IMR-90 (cell line): ENCODE results near the gene FRMD6. TPM values are rescaled to one million over a fixed set of nuclear protein-coding genes. Genes with fewer than 3 reads are reported as not detected.
A peak's percentile ranks its signal among the peaks of the same experiment; 100 is the strongest.

Source experiments
- ATAC-seq: fragments of 200-7000 bp; cut with Tn5 transposase; 2 replicates; pipeline ENCODE4 v1.9.1; 2020; ENCODE audit warnings: low read depth, mild to moderate bottlenecking, moderate library complexity
- BruUV-seq: library from RNA; stranded (reverse); fragments of 400-500 nt; replicated peaks from 2 replicates; lab custom pipeline; 2021; lab: Mats Ljungman, UMichigan
- CTCF ChIA-PET: fragments of 300-600 bp; formaldehyde crosslinking; extraction: SDS; loops from one replicate; lab custom pipeline; 2021; ENCODE audit warnings: antibody characterized with exemption; lab: Yijun Ruan, JAX
- POLR2A ChIA-PET: fragments of 300-600 bp; sonication (Branson Sonifier 250); formaldehyde crosslinking; loops from one replicate; lab custom pipeline; 2022; ENCODE audit warnings: antibody characterized with exemption; ENCODE audit not compliant: unreplicated experiment; lab: Charles Lee
- DNase-seq: peaks from one replicate; pipeline ENCODE4 v3.0.0; 2013
- H2AFZ ChIP-seq: replicated peaks from 2 replicates; pipeline ENCODE3; 2013; ENCODE audit warnings: low read length, mild to moderate bottlenecking; ENCODE audit not compliant: poor library complexity
- H2AK5ac ChIP-seq: 2 replicates; pipeline ENCODE4 v1.6.1; 2013; ENCODE audit warnings: low read depth, low read length, inconsistent platforms
- H2AK9ac ChIP-seq: replicated peaks from 2 replicates; pipeline ENCODE3; 2013; ENCODE audit warnings: mild to moderate bottlenecking, low read depth, low read length, moderate library complexity; ENCODE audit not compliant: poor library complexity
- H2BK120ac ChIP-seq: 2 replicates; pipeline ENCODE4 v1.6.1; 2013; ENCODE audit warnings: low read depth, low read length, inconsistent platforms
- H2BK15ac ChIP-seq: 3 replicates; pipeline ENCODE4 v1.6.1; 2013; ENCODE audit warnings: low read depth, low read length, inconsistent platforms
- H2BK20ac ChIP-seq: 2 replicates; pipeline ENCODE4 v1.6.1; 2013; ENCODE audit warnings: low read depth, mild to moderate bottlenecking, inconsistent platforms, low read length, moderate library complexity
- H2BK5ac ChIP-seq: 2 replicates; pipeline ENCODE4 v1.6.1; 2013; ENCODE audit warnings: mild to moderate bottlenecking, low read depth, low read length, inconsistent platforms; ENCODE audit not compliant: poor library complexity, severe bottlenecking
- H3K14ac ChIP-seq: replicated peaks from 2 replicates; pipeline ENCODE4 v1.6.1; 2013; ENCODE audit warnings: low read depth, low read length, inconsistent platforms
- H3K18ac ChIP-seq: 2 replicates; pipeline ENCODE4 v1.6.1; 2013; ENCODE audit warnings: low read depth, low read length, control low read depth
- H3K23ac ChIP-seq: 2 replicates; pipeline ENCODE4 v1.6.1; 2013; ENCODE audit warnings: low read depth, low read length, inconsistent platforms
- H3K27ac ChIP-seq: 2 replicates; pipeline ENCODE4 v1.5.1; 2013; ENCODE audit warnings: mild to moderate bottlenecking, control low read depth, low read length; ENCODE audit not compliant: insufficient read depth
- H3K27me3 ChIP-seq: 2 replicates; pipeline ENCODE4 v1.6.1; 2013; ENCODE audit warnings: low read length; ENCODE audit not compliant: control insufficient read depth, insufficient read depth
- H3K36me3 ChIP-seq: 2 replicates; pipeline ENCODE4 v1.6.1; 2013; ENCODE audit warnings: low read length, mixed read lengths; ENCODE audit not compliant: control insufficient read depth, insufficient read depth
- H3K4ac ChIP-seq: 2 replicates; pipeline ENCODE4 v1.6.1; 2013; ENCODE audit warnings: low read depth, low read length, inconsistent platforms
- H3K4me1 ChIP-seq: 2 replicates; pipeline ENCODE4 v1.6.1; 2013; ENCODE audit warnings: low read length, mixed read lengths; ENCODE audit not compliant: control insufficient read depth, insufficient read depth
- H3K4me2 ChIP-seq: 2 replicates; pipeline ENCODE4 v1.6.1; 2013; ENCODE audit warnings: low read depth, mild to moderate bottlenecking, control low read depth, low read length, moderate library complexity
- H3K4me3 ChIP-seq: 2 replicates; pipeline ENCODE4 v1.5.1; 2013; ENCODE audit warnings: low read depth, mild to moderate bottlenecking, control low read depth, low read length, moderate library complexity; ENCODE audit not compliant: insufficient read depth
- H3K56ac ChIP-seq: 2 replicates; pipeline ENCODE4 v1.6.1; 2013; ENCODE audit warnings: low read length, inconsistent platforms; ENCODE audit not compliant: insufficient read depth; ENCODE audit errors: extremely low read depth
- H3K79me1 ChIP-seq, 2 experiments: 2 replicates each; pipeline ENCODE4 v1.6.1; 2013; ENCODE audit warnings: low read length in 2 of 2, inconsistent platforms in 1 of 2, low read depth in 1 of 2
- H3K9ac ChIP-seq: 2 replicates; pipeline ENCODE4 v1.6.1; 2013; ENCODE audit warnings: low read depth, low read length, control low read depth
- H3K9me1 ChIP-seq: 2 replicates; pipeline ENCODE4 v1.6.1; 2013; ENCODE audit warnings: low read length, inconsistent platforms; ENCODE audit not compliant: insufficient read depth
- H3K9me3 ChIP-seq: 2 replicates; pipeline ENCODE4 v1.6.1; 2013; ENCODE audit warnings: low read length; ENCODE audit not compliant: control insufficient read depth, insufficient read depth
- H4K20me1 ChIP-seq: 2 replicates; pipeline ENCODE4 v1.6.1; 2013; ENCODE audit warnings: low read length, inconsistent platforms; ENCODE audit not compliant: insufficient read depth
- H4K5ac ChIP-seq: 2 replicates; pipeline ENCODE4 v1.6.1; 2013; ENCODE audit warnings: mild to moderate bottlenecking, low read depth, low read length, control low read depth
- H4K8ac ChIP-seq, 2 experiments: 2 replicates each; pipeline ENCODE4 v1.6.1; 2013; ENCODE audit warnings: low read depth in 2 of 2, low read length in 2 of 2, control low read depth in 1 of 2, inconsistent platforms in 1 of 2
- H4K91ac ChIP-seq: 2 replicates; pipeline ENCODE4 v1.6.1; 2013; ENCODE audit warnings: low read depth, low read length, inconsistent platforms; ENCODE audit not compliant: insufficient read depth
- BHLHE40 ChIP-seq: fragments of 150-350 bp; IDR thresholded peaks from 2 replicates; pipeline ENCODE4 v1.6.1; 2016; ENCODE audit warnings: mild to moderate bottlenecking, low read depth, low read length
- CEBPB ChIP-seq: IDR thresholded peaks from 2 replicates; pipeline ENCODE4 v1.6.1; 2012; ENCODE audit warnings: low read depth, low read length, improper control_type of control experiment
- MAFK ChIP-seq: IDR thresholded peaks from 2 replicates; pipeline ENCODE4 v1.6.1; 2012; ENCODE audit warnings: low read depth, low read length, improper control_type of control experiment
- MAZ ChIP-seq: IDR thresholded peaks from 2 replicates; pipeline ENCODE4 v1.6.1; 2012; ENCODE audit warnings: low read depth, mild to moderate bottlenecking, low read length, improper control_type of control experiment, moderate library complexity, borderline replicate concordance
- MXI1 ChIP-seq: IDR thresholded peaks from 2 replicates; pipeline ENCODE4 v1.6.1; 2012; ENCODE audit warnings: low read depth, mild to moderate bottlenecking, low read length, moderate library complexity, borderline replicate concordance
- NFE2L2 ChIP-seq: fragments of 150-350 bp; IDR thresholded peaks from 2 replicates; pipeline ENCODE4 v1.6.1; 2016; ENCODE audit warnings: low read depth, mild to moderate bottlenecking, low read length
- RAD21 ChIP-seq: IDR thresholded peaks from 2 replicates; pipeline ENCODE4 v1.6.1; 2012; ENCODE audit warnings: low read length, improper control_type of control experiment
- RCOR1 ChIP-seq: IDR thresholded peaks from 2 replicates; pipeline ENCODE4 v1.6.1; 2012; ENCODE audit warnings: mild to moderate bottlenecking, low read length, improper control_type of control experiment; ENCODE audit not compliant: insufficient replicate concordance
- RFX5 ChIP-seq: IDR thresholded peaks from 2 replicates; pipeline ENCODE4 v1.8.0; 2012; ENCODE audit warnings: low read depth, mild to moderate bottlenecking, low read length, moderate library complexity
- WGBS, 2 experiments: methylation state at CpG; one replicate each; pipeline versions ENCODE4 v1.1.5 to v1.1.7; 2013; ENCODE audit warnings: missing lambda C conversion rate in 2 of 2; ENCODE audit not compliant: insufficient read length in 1 of 2; ENCODE audit errors: extremely low coverage in 2 of 2; 5-methylcytosine and 5-hydroxymethylcytosine counted together
- dilution Hi-C: fragments of 300-500 bp; cut with HindIII; formaldehyde crosslinking; loops from one replicate; pipeline ENCODE4 v1.14.3; 2018; ENCODE audit warnings: low sequenced_read_pairs; ENCODE audit not compliant: unreplicated experiment
- in situ Hi-C: fragments of 300-500 bp; cut with MboI; formaldehyde crosslinking; loops from 3 replicates; pipeline ENCODE4 v1.14.3; 2019; ENCODE audit warnings: low sequenced_read_pairs, inconsistent platforms, mixed read lengths
- intact Hi-C: fragments of 100-400 bp; cut with micrococcal nuclease; formaldehyde crosslinking; loops from 2 replicates; pipeline ENCODE4 v1.10.0; 2022
- polyA plus RNA-seq, 3 experiments: library from polyadenylated mRNA; depleted of rRNA; stranded (reverse); fragments of >200 nt; gene quantifications; 2 replicates each; pipeline ENCODE4 v1.2.3, GENCODE V29; 2012; ENCODE audit warnings: low replicate concordance in 1 of 3
- total RNA-seq: library from RNA; depleted of rRNA; stranded (reverse); fragments of >200 nt; gene quantifications from 2 replicates; pipeline ENCODE4 v1.2.3, GENCODE V29; 2012
- TF ChIP-seq, protein P1 (sequence below): fragments of 150-350 bp; IDR thresholded peaks from 2 replicates; pipeline ENCODE4 v1.6.1; 2017; ENCODE audit warnings: mild to moderate bottlenecking, antibody characterized with exemption, low read length, low read depth
- TF ChIP-seq, protein P2 (sequence below): conservative IDR thresholded peaks from 2 replicates; pipeline ENCODE4 v1.5.1; 2012; ENCODE audit warnings: mild to moderate bottlenecking, low read depth, low read length, improper control_type of control experiment

Gene FRMD6
- total and polyA plus RNA-seq, 2 of the 4 experiments (the other 2 are of a cell fraction), result 243 to 682 TPM

DNA sequence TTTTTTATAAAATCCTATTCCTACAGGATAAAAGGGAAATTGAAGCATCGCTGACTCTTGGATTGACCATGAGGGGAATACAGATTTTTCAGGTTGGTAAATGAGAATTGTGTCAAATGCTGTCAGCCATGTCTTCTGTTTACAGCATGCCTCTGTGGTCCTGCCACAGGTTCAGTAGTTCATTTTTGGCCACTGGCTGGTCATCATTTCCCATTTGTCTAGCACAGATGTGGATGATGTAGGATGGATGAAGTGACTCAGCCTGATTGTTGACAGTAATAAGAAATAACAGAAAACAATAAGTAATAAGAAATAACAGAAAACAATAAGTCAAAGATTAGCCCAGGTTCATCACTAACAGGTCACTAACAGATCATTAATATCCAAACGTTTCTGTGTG, 59.8 kb downstream of the FRMD6 start:
- intact Hi-C loops, result no loop called here
- ATAC-seq, result no peak
- WGBS, 2 experiments, result no CpG with 5 or more reads among the region's 2 CpGs

More for the DNA sequence above, 59.8 kb downstream of the FRMD6 start:
- peak; percentile 61 for DNase-seq
- Histone ChIP-seq H3K18ac (no peak overlapping the region), H4K91ac (no peak overlapping the region), H2AK5ac (no peak overlapping the region), H3K4ac (no peak overlapping the region), H4K20me1 (peaks cover 25% of the 10 kb centered on the region; the same call in 1 of the 2 replicates), H2BK15ac (no peak overlapping the region), H3K4me3 (no peak overlapping the region), H2AK9ac (no peak overlapping the region), H4K8ac (no peak overlapping the region), H2BK120ac (no peak overlapping the region), H2BK20ac (no peak overlapping the region), H3K56ac (no peak overlapping the region), H4K5ac (no peak overlapping the region), H3K9me3 (no peaks in the 10 kb centered on the region), H3K27ac (no peak overlapping the region), H3K9me1 (peaks cover 6% of the 10 kb centered on the region), H3K9ac (no peak overlapping the region), H2BK5ac (no peak overlapping the region), H3K4me1 (peaks cover 3% of the 10 kb centered on the region), H2AFZ (no peak overlapping the region), H3K27me3 (no peaks in the 10 kb centered on the region), H3K23ac (no peak overlapping the region), H3K14ac (0 out of 2 replicates have a peak overlapping the region, but pooled peaks have one; percentile 34), H3K79me1 (peaks cover 29 to 69% of the 10 kb centered on the region in 2 experiments), H3K36me3 (peaks cover 46% of the 10 kb centered on the region), H3K4me2 (no peak overlapping the region)
- POLR2A ChIA-PET, result no interaction called here
- CTCF ChIA-PET, result interaction anchor here (0.8 kb wide), 1 partner anchor 428 kb away, joined by 3 read pairs; no protein-coding TSS in a partner anchor
- in situ Hi-C loops (no loop called here), dilution Hi-C loops (no loop called here)
- BruUV-seq, result no TSS peak
- no peak for TF ChIP-seq RFX5
- TF ChIP-seq, protein P1, sequence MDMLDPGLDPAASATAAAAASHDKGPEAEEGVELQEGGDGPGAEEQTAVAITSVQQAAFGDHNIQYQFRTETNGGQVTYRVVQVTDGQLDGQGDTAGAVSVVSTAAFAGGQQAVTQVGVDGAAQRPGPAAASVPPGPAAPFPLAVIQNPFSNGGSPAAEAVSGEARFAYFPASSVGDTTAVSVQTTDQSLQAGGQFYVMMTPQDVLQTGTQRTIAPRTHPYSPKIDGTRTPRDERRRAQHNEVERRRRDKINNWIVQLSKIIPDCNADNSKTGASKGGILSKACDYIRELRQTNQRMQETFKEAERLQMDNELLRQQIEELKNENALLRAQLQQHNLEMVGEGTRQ, result no peak
- TF ChIP-seq, protein P2, sequence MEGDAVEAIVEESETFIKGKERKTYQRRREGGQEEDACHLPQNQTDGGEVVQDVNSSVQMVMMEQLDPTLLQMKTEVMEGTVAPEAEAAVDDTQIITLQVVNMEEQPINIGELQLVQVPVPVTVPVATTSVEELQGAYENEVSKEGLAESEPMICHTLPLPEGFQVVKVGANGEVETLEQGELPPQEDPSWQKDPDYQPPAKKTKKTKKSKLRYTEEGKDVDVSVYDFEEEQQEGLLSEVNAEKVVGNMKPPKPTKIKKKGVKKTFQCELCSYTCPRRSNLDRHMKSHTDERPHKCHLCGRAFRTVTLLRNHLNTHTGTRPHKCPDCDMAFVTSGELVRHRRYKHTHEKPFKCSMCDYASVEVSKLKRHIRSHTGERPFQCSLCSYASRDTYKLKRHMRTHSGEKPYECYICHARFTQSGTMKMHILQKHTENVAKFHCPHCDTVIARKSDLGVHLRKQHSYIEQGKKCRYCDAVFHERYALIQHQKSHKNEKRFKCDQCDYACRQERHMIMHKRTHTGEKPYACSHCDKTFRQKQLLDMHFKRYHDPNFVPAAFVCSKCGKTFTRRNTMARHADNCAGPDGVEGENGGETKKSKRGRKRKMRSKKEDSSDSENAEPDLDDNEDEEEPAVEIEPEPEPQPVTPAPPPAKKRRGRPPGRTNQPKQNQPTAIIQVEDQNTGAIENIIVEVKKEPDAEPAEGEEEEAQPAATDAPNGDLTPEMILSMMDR, result no peak
- TF ChIP-seq BHLHE40, result no peak
- TF ChIP-seq RAD21, result no peak
- no peak for TF ChIP-seq NFE2L2
- TF ChIP-seq MXI1, result no peak
- no peak for TF ChIP-seq MAFK
- no peak for TF ChIP-seq MAZ
- TF ChIP-seq CEBPB, result no peak
- TF ChIP-seq RCOR1, result no peak
